ENCODE measurements around the gene AK3.

The AK3 gene

DNA sequence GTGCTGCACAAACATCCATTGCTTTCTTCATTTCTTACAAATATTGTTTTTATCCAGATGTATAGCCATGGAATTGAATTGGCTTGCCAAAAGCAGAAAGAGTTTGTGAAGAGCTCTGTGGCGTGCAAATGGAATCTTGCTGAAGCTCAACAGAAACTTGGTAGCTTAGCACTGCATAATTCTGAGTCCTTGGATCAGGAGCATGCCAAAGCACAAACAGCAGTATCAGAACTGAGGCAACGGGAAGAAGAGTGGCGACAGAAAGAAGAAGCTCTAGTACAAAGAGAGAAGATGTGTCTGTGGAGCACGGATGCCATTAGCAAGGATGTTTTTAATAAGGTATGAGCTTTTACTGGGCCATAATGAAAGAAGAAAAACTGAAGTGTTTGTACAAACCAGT, 56.2 kb downstream of the AK3 start:
- no peak overlapping the region for H4K8ac ChIP-seq (ENCODE audit: low read depth, low read length)
- H3K4ac ChIP-seq (ENCODE audit: low read length): no peak overlapping the region
- H3K4me1 ChIP-seq (ENCODE audit: control insufficient read depth in 2 of 2, insufficient read depth in 1 of 2, low read depth in 1 of 2, low read length in 2 of 2): peaks cover 0 to 2% of the 10 kb centered on the region in 2 donors
- H2AFZ ChIP-seq (ENCODE audit: low read length): no peak overlapping the region
- no peak overlapping the region for H2AK5ac ChIP-seq (ENCODE audit: low read depth, low read length)
- H3K4me3 ChIP-seq (ENCODE audit: low read length in 2 of 2): no peak overlapping the region
- H2BK12ac ChIP-seq (ENCODE audit: low read length): no peak overlapping the region
- H3K36me3 ChIP-seq (replicated peaks in 1 of 2; ENCODE audit: control insufficient read depth in 2 of 2, insufficient read depth in 2 of 2, low read length in 2 of 2): peaks cover 9 to 56% of the 10 kb centered on the region in 2 donors
- no peak for DNase-seq (ENCODE audit: low spot score)
- no peak overlapping the region for H2BK15ac ChIP-seq (ENCODE audit: low read length)
- no peak overlapping the region for H3K18ac ChIP-seq (ENCODE audit: low read length)
- no peak overlapping the region for H3K23ac ChIP-seq (ENCODE audit: low read depth, low read length, poor library complexity)
- H3K27me3 ChIP-seq (ENCODE audit: control insufficient read depth in 3 of 3, insufficient read depth in 3 of 3, low read depth in 1 of 3, low read length in 3 of 3): no peaks in the 10 kb centered on the region
- no peak overlapping the region for H2BK5ac ChIP-seq (ENCODE audit: low read length)
- H3K14ac ChIP-seq (ENCODE audit: low read length): no peak overlapping the region
- H3K4me2 ChIP-seq (ENCODE audit: insufficient read depth, low read length, poor library complexity, severe bottlenecking): no peak overlapping the region
- no peaks in the 10 kb centered on the region for H3K9me3 ChIP-seq (replicated peaks in 1 of 2; ENCODE audit: control insufficient read depth in 2 of 2, insufficient read depth in 1 of 2, low read depth in 1 of 2, low read length in 2 of 2)
- no peak overlapping the region for H3K9ac ChIP-seq (ENCODE audit: low read depth, low read length, poor library complexity)
- no peaks in the 10 kb centered on the region for H3K79me1 ChIP-seq (ENCODE audit: low read depth, low read length)
- no peak overlapping the region for H2BK120ac ChIP-seq (ENCODE audit: low read depth, low read length)
- WGBS, 2 donors (ENCODE audit: extremely low coverage in 2 of 2, insufficient read length in 2 of 2, insufficient replicate concordance in 1 of 2): no CpG with 5 or more reads among the region's 4 CpGs
- no peak overlapping the region for H4K91ac ChIP-seq (ENCODE audit: low read depth, low read length, poor library complexity)
- H3K27ac ChIP-seq (replicated peaks; ENCODE audit: low read length): no peak overlapping the region

GRCh38 chr9:4680750-4681149, 60.3 kb downstream of the AK3 start:
- Histone ChIP-seq H3K23ac (ENCODE audit: low read depth, low read length, poor library complexity) (no peak overlapping the region), H2AFZ (ENCODE audit: low read length) (no peak overlapping the region), H4K8ac (ENCODE audit: low read depth, low read length) (no peak overlapping the region), H2BK5ac (ENCODE audit: low read length) (no peak overlapping the region), H3K4me3 (ENCODE audit: low read length in 2 of 2) (peak overlapping the region in 1 of 2 donors; percentile 78), H2BK120ac (ENCODE audit: low read depth, low read length) (no peak overlapping the region), H3K9ac (ENCODE audit: low read depth, low read length, poor library complexity) (no peak overlapping the region), H2BK12ac (ENCODE audit: low read length) (no peak overlapping the region), H3K27ac (replicated peaks; ENCODE audit: low read length) (no peak overlapping the region), H3K4ac (ENCODE audit: low read length) (no peak overlapping the region), H3K14ac (ENCODE audit: low read length) (no peak overlapping the region), H3K36me3 (replicated peaks in 1 of 2; ENCODE audit: control insufficient read depth in 2 of 2, insufficient read depth in 2 of 2, low read length in 2 of 2) (peaks cover 3 to 20% of the 10 kb centered on the region in 2 donors), H3K4me1 (ENCODE audit: control insufficient read depth in 2 of 2, insufficient read depth in 1 of 2, low read depth in 1 of 2, low read length in 2 of 2) (peaks cover 0 to 9% of the 10 kb centered on the region in 2 donors), H3K18ac (ENCODE audit: low read length) (no peak overlapping the region), H2AK5ac (ENCODE audit: low read depth, low read length) (no peak overlapping the region), H3K27me3 (ENCODE audit: control insufficient read depth in 3 of 3, insufficient read depth in 3 of 3, low read depth in 1 of 3, low read length in 3 of 3) (no peaks in the 10 kb centered on the region), H2BK15ac (ENCODE audit: low read length) (no peak overlapping the region), H3K4me2 (ENCODE audit: insufficient read depth, low read length, poor library complexity, severe bottlenecking) (no peak overlapping the region), H4K91ac (ENCODE audit: low read depth, low read length, poor library complexity) (no peak overlapping the region), H3K9me3 (replicated peaks in 1 of 2; ENCODE audit: control insufficient read depth in 2 of 2, insufficient read depth in 1 of 2, low read depth in 1 of 2, low read length in 2 of 2) (no peaks in the 10 kb centered on the region), H3K79me1 (ENCODE audit: low read depth, low read length) (no peaks in the 10 kb centered on the region)
- no CpG with 5 or more reads among the region's 2 CpGs for WGBS, 2 donors (ENCODE audit: extremely low coverage in 2 of 2, insufficient read length in 2 of 2, insufficient replicate concordance in 1 of 2)
- no peak for DNase-seq (ENCODE audit: low spot score)

DNA sequence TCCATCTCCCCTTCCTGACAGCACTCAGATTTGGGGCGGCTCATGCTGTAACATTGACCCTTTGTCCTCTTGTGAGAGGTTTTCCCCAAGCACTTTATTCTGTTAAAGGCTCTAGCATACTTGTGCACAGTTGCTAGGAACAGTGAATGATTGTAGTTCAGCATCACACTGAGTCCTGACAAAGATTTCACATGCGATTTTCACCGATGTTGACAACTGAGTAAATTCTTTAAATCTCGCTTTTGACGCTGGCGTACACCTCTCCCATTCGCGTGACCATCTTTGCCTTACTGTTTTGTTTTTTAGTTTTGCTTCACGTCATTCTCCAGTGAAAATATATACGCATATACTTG, 60.9 kb downstream of the AK3 start:
- no peak overlapping the region for H3K14ac ChIP-seq (ENCODE audit: low read length)
- peaks cover 0 to 9% of the 10 kb centered on the region in 2 donors for H3K4me1 ChIP-seq (ENCODE audit: control insufficient read depth in 2 of 2, insufficient read depth in 1 of 2, low read depth in 1 of 2, low read length in 2 of 2)
- no peak for DNase-seq (ENCODE audit: low spot score)
- no peak overlapping the region for H2BK15ac ChIP-seq (ENCODE audit: low read length)
- H2BK120ac ChIP-seq (ENCODE audit: low read depth, low read length): no peak overlapping the region
- peak overlapping the region; percentile 86 for H3K27ac ChIP-seq (replicated peaks; ENCODE audit: low read length)
- H3K9ac ChIP-seq (ENCODE audit: low read depth, low read length, poor library complexity): peak overlapping the region; percentile 90
- H2AFZ ChIP-seq (ENCODE audit: low read length): peak overlapping the region; percentile 84
- H4K91ac ChIP-seq (ENCODE audit: low read depth, low read length, poor library complexity): no peak overlapping the region
- H2AK5ac ChIP-seq (ENCODE audit: low read depth, low read length): no peak overlapping the region
- no peak overlapping the region for H3K4ac ChIP-seq (ENCODE audit: low read length)
- no peak overlapping the region for H3K23ac ChIP-seq (ENCODE audit: low read depth, low read length, poor library complexity)
- peak overlapping the region; percentile 84 for H3K4me2 ChIP-seq (ENCODE audit: insufficient read depth, low read length, poor library complexity, severe bottlenecking)
- H3K36me3 ChIP-seq (replicated peaks in 1 of 2; ENCODE audit: control insufficient read depth in 2 of 2, insufficient read depth in 2 of 2, low read length in 2 of 2): peaks cover 2 to 14% of the 10 kb centered on the region in 2 donors
- H3K4me3 ChIP-seq (ENCODE audit: low read length in 2 of 2): peak overlapping the region; percentile 78 to 92
- no CpG with 5 or more reads among the region's 10 CpGs for WGBS, 2 donors (ENCODE audit: extremely low coverage in 2 of 2, insufficient read length in 2 of 2, insufficient replicate concordance in 1 of 2)
- H3K18ac ChIP-seq (ENCODE audit: low read length): no peak overlapping the region
- no peaks in the 10 kb centered on the region for H3K9me3 ChIP-seq (replicated peaks in 1 of 2; ENCODE audit: control insufficient read depth in 2 of 2, insufficient read depth in 1 of 2, low read depth in 1 of 2, low read length in 2 of 2)
- peak overlapping the region; percentile 21 for H2BK5ac ChIP-seq (ENCODE audit: low read length)
- H3K27me3 ChIP-seq (ENCODE audit: control insufficient read depth in 3 of 3, insufficient read depth in 3 of 3, low read depth in 1 of 3, low read length in 3 of 3): no peaks in the 10 kb centered on the region
- no peak overlapping the region for H4K8ac ChIP-seq (ENCODE audit: low read depth, low read length)
- no peaks in the 10 kb centered on the region for H3K79me1 ChIP-seq (ENCODE audit: low read depth, low read length)
- no peak overlapping the region for H2BK12ac ChIP-seq (ENCODE audit: low read length)

DNA sequence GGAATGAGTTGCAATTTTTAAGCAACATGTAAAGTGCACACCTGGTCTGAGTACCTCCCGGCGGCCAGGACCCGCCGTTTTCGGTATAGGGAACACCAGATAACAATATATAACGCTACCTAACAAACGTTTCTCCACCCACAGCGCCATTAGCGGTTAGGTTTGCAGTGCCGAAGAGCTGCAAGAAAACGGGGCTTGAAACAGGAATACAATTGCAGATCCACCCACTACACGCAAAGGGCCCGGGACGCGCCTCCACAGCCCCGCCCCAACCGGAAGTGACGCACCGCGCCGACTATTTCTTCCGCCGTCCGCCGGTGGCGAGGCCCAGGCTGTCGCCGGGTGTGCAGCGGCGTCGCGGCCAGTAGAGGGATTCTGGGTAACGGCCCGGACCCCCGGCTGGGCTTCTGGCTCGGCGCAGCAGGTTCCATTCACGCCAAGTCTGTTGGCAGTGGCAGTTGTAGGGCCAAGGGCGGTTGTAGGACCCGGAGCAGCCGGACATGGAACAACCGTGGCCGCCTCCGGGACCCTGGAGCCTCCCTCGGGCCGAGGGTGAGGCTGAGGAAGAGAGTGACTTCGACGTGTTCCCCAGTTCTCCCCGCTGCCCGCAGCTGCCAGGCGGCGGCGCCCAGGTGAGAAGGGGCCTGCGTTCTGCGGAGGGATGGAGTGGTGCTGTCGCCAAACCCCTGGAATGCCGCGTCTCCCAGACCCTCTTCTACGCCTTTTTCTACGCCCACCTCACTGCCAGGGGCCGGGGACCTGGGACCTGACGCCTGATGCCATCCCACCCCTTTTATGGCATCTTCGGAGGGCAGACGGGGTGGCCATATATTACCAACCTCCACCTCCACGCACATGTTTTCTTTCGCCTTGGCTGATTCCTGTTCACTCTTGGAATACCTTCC, 61.5 kb downstream of the AK3 start, which contains the start of gene CDC37L1:
Gene CDC37L1 (plus strand): TSS at position 302 of the 905 bp plus-strand sequence. CDS start 199 bp downstream, at position 501.
- peak within 1 kb of the TSS; percentile 92 for H3K27ac ChIP-seq (replicated peaks; ENCODE audit: low read length)
- no CpG with 5 or more reads among the region's 66 CpGs for WGBS, 2 donors (ENCODE audit: extremely low coverage in 2 of 2, insufficient read length in 2 of 2, insufficient replicate concordance in 1 of 2)
- peak within 1 kb of the TSS; percentile 84 for H3K4me2 ChIP-seq (ENCODE audit: insufficient read depth, low read length, poor library complexity, severe bottlenecking)
- H3K23ac ChIP-seq (ENCODE audit: low read depth, low read length, poor library complexity): peak within 1 kb of the TSS; percentile 52
- H3K9me3 ChIP-seq (replicated peaks in 1 of 2; ENCODE audit: control insufficient read depth in 2 of 2, insufficient read depth in 1 of 2, low read depth in 1 of 2, low read length in 2 of 2): no peaks in the 10 kb centered on the region
- H4K8ac ChIP-seq (ENCODE audit: low read depth, low read length): no peak within 1 kb of the TSS
- H3K27me3 ChIP-seq (ENCODE audit: control insufficient read depth in 3 of 3, insufficient read depth in 3 of 3, low read depth in 1 of 3, low read length in 3 of 3): no peaks in the 10 kb centered on the region
- peak within 1 kb of the TSS; percentile 90 for H3K9ac ChIP-seq (ENCODE audit: low read depth, low read length, poor library complexity)
- H3K18ac ChIP-seq (ENCODE audit: low read length): peak within 1 kb of the TSS; percentile 95
- no peak within 1 kb of the TSS for H2AK5ac ChIP-seq (ENCODE audit: low read depth, low read length)
- H3K4me1 ChIP-seq (ENCODE audit: control insufficient read depth in 2 of 2, insufficient read depth in 1 of 2, low read depth in 1 of 2, low read length in 2 of 2): peaks cover 0 to 9% of the 10 kb centered on the region in 2 donors
- H2BK15ac ChIP-seq (ENCODE audit: low read length): no peak within 1 kb of the TSS
- no peak within 1 kb of the TSS for H2BK12ac ChIP-seq (ENCODE audit: low read length)
- H4K91ac ChIP-seq (ENCODE audit: low read depth, low read length, poor library complexity): no peak within 1 kb of the TSS
- peak within 1 kb of the TSS; percentile 21 for H2BK5ac ChIP-seq (ENCODE audit: low read length)
- peak within 1 kb of the TSS; percentile 78 to 92 for H3K4me3 ChIP-seq (ENCODE audit: low read length in 2 of 2)
- H3K79me1 ChIP-seq (ENCODE audit: low read depth, low read length): no peaks in the 10 kb centered on the region
- H3K36me3 ChIP-seq (replicated peaks in 1 of 2; ENCODE audit: control insufficient read depth in 2 of 2, insufficient read depth in 2 of 2, low read length in 2 of 2): peaks cover 0 to 9% of the 10 kb centered on the region in 2 donors
- H2BK120ac ChIP-seq (ENCODE audit: low read depth, low read length): no peak within 1 kb of the TSS
- peak within 1 kb of the TSS; percentile 84 for H2AFZ ChIP-seq (ENCODE audit: low read length)
- peak; percentile 93 for DNase-seq (ENCODE audit: low spot score)
- H3K4ac ChIP-seq (ENCODE audit: low read length): no peak within 1 kb of the TSS
- H3K14ac ChIP-seq (ENCODE audit: low read length): no peak within 1 kb of the TSS

Measured in neuronal stem cell (in vitro differentiated cells).